GM04503 (cell line): ENCODE measurements around the gene FBXL14.
A peak's percentile ranks its signal among the peaks of the same experiment; 100 is the strongest.
"Not testable (repeated sequence)": the region's sequence is repeated elsewhere in the genome, so short reads cannot be mapped to it uniquely, and the experiment has no call there.

Source experiments
- DNase-seq: peaks from one replicate; pipeline ENCODE4 v3.0.0-alpha.2; 2012; ENCODE audit warnings: low read depth

The FBXL14 gene

DNA sequence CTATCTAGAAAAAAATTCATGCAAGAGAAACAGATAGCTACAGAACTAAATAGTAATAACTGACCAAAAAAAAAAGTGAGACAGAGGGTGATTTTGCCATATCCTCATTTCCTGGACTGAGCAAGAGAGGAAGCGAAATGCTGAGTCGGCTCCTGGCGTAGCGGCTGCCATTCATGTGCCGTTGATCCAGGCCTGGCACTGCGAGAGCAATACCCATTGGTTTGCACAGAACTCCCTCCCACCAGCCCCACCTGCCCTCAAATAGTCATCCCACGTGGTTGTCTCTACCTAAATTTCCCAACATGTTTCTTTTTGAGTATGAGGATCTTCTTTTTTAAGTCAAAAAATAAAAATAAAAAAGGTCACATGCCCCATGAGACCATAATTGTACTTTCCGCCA lies 25.2 kb upstream of the FBXL14 start:
- no peak for DNase-seq

- no peak for DNase-seq
These were observed 24.8 kb upstream of the FBXL14 start for GRCh38 chr12:1619159-1619558.

- DNase-seq, result no peak
These were observed 24.1 kb upstream of the FBXL14 start for GRCh38 chr12:1618489-1618888.

GRCh38 chr12:1616233-1617066 lies 22.1 kb upstream of the FBXL14 start:
- no peak for DNase-seq

DNA sequence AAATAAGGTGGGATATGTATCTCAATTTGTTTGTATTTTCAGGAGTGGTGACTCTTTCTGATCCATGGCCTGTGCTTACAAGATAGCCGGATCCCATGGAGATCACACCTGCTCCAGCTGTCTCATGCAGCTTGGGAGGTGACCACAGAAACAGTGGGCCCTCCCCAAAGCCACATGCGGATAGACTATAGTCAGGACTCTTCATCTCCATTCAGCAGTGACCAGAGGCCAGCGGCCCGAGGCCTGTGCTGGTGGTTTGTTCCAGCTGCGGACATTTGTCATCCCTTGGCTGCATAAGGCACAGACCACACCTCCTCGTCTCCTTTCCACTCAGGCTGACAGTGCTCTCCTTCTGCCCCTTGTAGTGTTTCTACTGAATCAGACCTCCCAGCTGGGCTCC lies 20.0 kb upstream of the FBXL14 start:
- no peak for DNase-seq

- DNase-seq, result no peak
These were observed 19.5 kb upstream of the FBXL14 start for GRCh38 chr12:1613860-1614259.

DNA sequence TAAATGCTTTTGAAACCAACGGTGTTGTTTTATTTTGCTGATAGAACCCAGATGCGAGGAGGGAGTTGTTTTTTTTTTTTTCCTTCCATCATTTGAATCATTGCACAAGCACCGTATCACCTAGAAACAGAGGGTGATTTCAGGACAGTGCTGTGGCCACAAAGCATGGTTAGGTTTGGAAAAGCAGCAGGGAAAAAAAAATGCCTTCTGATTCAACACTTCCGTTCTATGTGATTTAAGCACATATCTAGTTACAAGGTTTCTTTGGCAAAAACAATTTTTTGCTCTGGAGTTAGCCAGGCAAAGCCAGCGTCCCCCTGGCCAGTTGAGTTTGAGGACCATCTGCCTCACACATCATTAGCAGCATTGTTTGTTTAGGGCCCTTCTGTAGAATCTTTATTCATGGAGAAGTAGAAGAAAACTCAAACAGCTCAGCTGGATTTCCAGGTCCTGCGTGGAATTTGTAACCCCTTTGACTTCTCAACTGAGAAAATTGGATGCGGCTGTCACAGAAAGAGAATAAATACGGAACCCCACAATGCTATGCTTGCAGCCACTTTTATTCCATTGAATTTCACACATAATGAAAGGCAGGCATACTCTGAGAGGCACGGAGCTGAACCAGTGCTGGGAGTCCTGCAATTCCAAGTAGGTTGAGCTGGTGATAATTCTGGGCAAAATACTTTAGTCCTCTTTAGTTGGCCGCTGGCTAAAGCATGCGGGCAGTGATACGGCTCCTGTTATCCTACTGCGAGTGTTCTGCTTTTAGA lies 17.6 kb upstream of the FBXL14 start:
- peak; percentile 89 for DNase-seq

DNA sequence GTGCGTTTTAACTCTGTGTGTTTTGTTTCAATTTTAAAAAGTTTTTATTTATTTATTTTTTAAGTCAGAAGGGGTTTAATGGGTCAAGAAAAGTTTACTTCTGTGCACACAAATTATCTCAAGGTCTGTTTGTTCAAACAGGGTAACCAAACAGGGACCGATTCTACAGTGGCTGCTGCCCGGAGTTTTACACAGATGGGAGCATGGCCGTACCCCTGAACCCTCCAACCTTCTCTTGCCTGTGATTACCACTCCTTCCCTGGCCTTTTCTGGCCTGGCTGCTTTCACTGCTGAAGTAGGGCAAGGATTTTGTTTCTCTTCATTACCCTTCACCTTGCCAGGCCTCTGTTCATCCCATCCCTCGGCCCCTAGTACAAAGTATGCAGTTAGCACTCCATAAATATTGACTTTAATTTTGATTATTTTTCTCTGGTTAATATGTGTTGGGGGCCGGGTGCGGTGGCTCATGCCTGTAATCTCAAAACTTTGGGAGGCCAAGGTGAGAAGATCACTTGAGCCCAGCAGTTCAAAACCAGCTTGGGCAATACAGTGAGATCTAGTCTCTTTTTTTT lies 15.8 kb upstream of the FBXL14 start:
- no peak for DNase-seq

- no peak for DNase-seq
These were observed 14.3 kb upstream of the FBXL14 start for GRCh38 chr12:1608713-1609119.

DNA sequence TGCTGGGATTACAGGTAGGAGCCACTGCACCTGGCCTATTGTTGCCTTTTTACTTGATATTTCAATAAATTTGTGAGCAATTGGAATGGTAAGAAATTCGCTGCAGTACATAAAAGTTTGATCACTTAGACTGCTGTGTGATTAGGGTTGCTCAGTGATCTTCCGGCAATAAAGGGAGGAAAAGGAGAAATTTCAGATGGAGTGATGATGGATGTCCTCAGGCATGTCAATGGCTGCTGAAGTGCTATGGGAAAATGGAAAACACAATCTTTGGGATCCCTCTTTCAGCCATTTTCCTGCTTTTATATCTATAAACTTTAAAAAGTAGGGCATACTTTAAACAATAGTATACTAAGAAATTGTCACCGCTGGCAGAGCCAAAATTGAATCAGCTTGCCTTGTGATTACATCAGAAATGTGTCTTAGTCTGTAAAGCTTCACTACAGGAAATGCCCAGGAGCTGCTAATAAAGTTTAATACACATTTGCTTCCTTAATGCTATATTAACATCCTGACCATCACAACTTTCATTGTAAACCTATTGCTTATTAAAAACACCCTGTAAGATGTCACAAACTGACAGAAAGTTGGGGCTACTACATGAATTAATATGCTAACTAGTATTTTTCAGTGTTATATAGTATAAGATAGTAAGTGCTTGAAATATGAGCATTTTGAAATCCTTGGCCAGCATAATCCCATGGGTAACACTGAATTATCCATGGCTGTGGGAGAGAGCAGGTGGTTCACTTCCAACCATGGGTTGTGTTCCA lies 13.7 kb upstream of the FBXL14 start:
- no peak for DNase-seq

- DNase-seq, result peak; percentile 68
These were observed 11.7 kb upstream of the FBXL14 start for GRCh38 chr12:1606021-1606622.

DNA sequence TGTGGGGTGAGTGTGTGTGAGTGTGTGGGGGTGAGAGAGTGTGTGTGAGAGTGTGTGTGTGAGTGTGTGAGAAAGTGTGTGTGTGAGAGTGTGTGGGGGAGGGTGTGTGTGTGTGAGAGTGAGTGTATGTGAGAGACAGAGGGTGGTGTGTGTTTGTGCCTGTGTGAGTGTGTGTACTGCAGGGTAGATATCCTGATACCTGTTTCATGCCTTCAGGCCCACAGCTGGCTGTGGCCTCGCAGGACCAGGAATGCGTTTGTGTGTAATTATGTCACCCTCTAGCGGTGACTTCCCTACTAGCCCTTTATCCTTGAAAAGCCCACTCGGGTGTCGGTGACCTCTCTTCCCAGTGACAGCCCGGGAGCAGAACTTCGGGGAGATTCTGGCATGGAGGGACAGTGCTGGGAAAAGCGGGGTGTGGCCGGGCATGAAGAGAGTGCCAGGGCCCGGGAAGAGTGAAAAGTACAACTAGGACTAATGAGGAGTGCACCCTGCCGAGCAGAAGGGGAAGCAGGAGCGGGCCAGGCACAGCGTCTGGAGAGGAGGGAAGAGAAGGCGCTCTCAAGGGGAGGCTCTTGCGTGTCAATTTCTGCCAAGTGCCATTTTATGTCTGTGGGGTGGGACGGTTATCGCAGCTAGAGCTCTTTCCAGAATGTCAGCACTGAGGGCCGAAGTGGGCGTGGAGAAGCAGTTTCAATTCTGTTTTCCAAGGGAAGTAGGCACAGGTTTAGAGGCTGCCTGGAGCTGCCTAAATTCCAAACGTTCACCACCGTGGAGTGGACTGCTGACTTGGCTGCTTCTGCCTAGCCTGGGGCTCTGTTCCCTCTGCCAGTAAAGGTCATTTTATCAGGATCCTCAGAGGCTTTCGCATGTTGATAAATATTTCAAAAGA lies 11.0 kb upstream of the FBXL14 start:
- peak; percentile 58 for DNase-seq

GRCh38 chr12:1604464-1604863 lies 10.1 kb upstream of the FBXL14 start:
- no peak for DNase-seq

DNA sequence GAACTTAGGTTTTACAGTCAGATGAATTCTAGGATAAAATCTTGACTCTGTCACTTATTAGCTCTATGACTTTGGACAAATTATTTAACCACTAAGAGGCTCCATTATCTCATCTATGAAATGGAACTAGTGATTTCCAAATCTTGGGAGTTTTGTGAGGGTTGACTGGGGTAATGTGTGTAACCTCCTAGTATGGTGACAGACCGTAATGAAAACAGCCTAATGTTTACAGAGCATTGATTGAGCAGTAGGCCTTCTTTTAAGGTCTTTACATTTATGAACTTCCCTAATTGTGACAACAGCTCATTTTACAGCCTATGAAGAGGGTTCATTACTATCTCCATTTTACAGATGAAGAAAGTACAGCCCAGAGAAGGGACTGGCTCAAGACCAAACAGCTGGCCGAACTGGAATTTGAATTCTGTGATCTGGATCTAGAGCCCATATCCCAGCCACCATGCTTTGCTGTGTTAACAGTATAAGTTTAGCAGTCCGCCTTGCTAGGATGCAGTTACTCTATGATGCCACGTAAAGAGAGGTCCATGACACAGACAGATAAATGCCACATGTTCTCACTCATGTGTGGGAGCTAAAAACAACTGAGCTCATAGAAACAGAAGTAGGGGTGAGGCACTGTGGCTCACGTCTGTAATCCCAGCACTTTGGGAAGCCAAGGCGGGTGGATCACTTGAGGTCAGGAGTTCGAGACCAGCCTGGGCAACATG lies 9.1 kb upstream of the FBXL14 start:
- DNase-seq, result no peak

- not testable (repeated sequence) for DNase-seq
These were observed 8.3 kb upstream of the FBXL14 start for GRCh38 chr12:1602706-1603105.

DNA sequence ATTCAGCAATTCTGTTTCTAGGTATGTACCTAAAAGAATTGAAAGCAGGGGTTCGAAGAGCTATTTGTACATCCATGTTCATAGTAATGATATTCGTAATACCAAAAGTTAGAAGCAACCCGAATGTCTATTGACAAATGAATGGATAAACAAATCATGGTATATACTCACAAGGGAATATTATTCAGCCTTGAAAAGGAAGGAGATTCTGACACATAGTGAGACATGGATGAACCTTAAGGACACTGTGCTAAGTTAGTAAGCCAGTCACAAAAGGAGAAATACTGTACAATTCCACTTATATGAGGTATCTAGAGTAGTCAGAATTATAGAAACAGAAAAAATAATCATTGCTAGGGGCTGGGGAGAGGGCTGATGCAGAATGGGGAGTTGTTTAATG lies 4.4 kb upstream of the FBXL14 start:
- DNase-seq, result no peak

GRCh38 chr12:1595690-1596347 lies 1.4 kb upstream of the FBXL14 start:
- peak; percentile 55 for DNase-seq

- no peak for DNase-seq
These were observed 713 bp upstream of the FBXL14 start for GRCh38 chr12:1595026-1595561.

- no peak for DNase-seq
These were observed 448 bp downstream of the FBXL14 start for GRCh38 chr12:1594006-1594260.
